HG03060 (cell line): ENCODE measurements around the gene EBF3.

Experiments used
- ATAC-seq: cut with Tn5 transposase; IDR thresholded peaks from one replicate; pipeline ENCODE4 v1.9.1; 2021; ENCODE audit warnings: low read depth, moderate number of reproducible peaks; ENCODE audit not compliant: unreplicated experiment

EBF3 gene

GRCh38 chr10:129971381-129972144 lies 7.5 kb upstream of the EBF3 start:
- no peak for ATAC-seq

GRCh38 chr10:129970465-129971364 lies 6.6 kb upstream of the EBF3 start:
- ATAC-seq, result no peak

- no peak for ATAC-seq
These were observed 5.9 kb upstream of the EBF3 start for GRCh38 chr10:129969911-129970464.

- no peak for ATAC-seq
These were observed 5.3 kb upstream of the EBF3 start for GRCh38 chr10:129969184-129969910.

- no peak for ATAC-seq
These were observed 4.7 kb upstream of the EBF3 start for GRCh38 chr10:129968853-129969183.

GRCh38 chr10:129968020-129968852 lies 4.2 kb upstream of the EBF3 start:
- ATAC-seq, result no peak

- ATAC-seq, result no peak
These were observed 3.5 kb upstream of the EBF3 start for GRCh38 chr10:129967579-129968019.

- ATAC-seq, result no peak
These were observed 3.0 kb upstream of the EBF3 start for GRCh38 chr10:129966889-129967578.

GRCh38 chr10:129966370-129966888 lies 2.4 kb upstream of the EBF3 start:
- no peak for ATAC-seq

GRCh38 chr10:129965959-129966358 lies 1.9 kb upstream of the EBF3 start:
- ATAC-seq, result no peak

GRCh38 chr10:129965425-129965808 lies 1.3 kb upstream of the EBF3 start:
- no peak for ATAC-seq

- no peak for ATAC-seq
These were observed 744 bp upstream of the EBF3 start for GRCh38 chr10:129964611-129965424.

GRCh38 chr10:129962872-129963640 lies 1.0 kb downstream of the EBF3 start:
- no peak for ATAC-seq

GRCh38 chr10:129962031-129962871 lies 1.8 kb downstream of the EBF3 start:
- ATAC-seq, result no peak

- no peak for ATAC-seq
These were observed 2.8 kb downstream of the EBF3 start for GRCh38 chr10:129961157-129961701.

GRCh38 chr10:129960481-129961156 lies 3.5 kb downstream of the EBF3 start:
- ATAC-seq, result no peak
